H1 (cell line): ENCODE measurements around the gene ZNF45. TPM values are rescaled to one million over a fixed set of nuclear protein-coding genes. Genes with fewer than 3 reads are reported as not detected.
A peak's percentile ranks its signal among the peaks of the same experiment; 100 is the strongest.

Experiments used
- CEBPB ChIP-seq: IDR thresholded peaks from 2 replicates; pipeline ENCODE4 v1.6.1; 2012; ENCODE audit warnings: low read depth, low read length
- CTBP2 ChIP-seq: IDR thresholded peaks from 2 replicates; pipeline ENCODE4 v1.7.0; 2011; ENCODE audit warnings: borderline replicate concordance, mild to moderate bottlenecking, moderate library complexity, mixed read lengths, low read length; ENCODE audit not compliant: insufficient read depth, insufficient read length
- EP300 ChIP-seq, 2 experiments: IDR thresholded peaks; 1 replicate in 1 of 2; 2 replicates in 1 of 2; pipeline ENCODE4 v1.6.1; 2011 to 2012; ENCODE audit warnings: low read depth in 2 of 2, low read length in 2 of 2, mild to moderate bottlenecking in 2 of 2, borderline replicate concordance in 1 of 2, inconsistent platforms in 1 of 2, moderate library complexity in 1 of 2
- FOSL1 ChIP-seq: IDR thresholded peaks from 2 replicates; pipeline ENCODE4 v1.6.1; 2011; ENCODE audit warnings: mild to moderate bottlenecking, low read depth, low read length, moderate library complexity; ENCODE audit not compliant: insufficient read depth
- MAX ChIP-seq: IDR thresholded peaks from 2 replicates; pipeline ENCODE4 v1.6.1; 2012; ENCODE audit warnings: inconsistent platforms
- RXRA ChIP-seq: IDR thresholded peaks from 2 replicates; pipeline ENCODE4 v1.6.1; 2011; ENCODE audit warnings: low read depth, mild to moderate bottlenecking, low read length, moderate library complexity; ENCODE audit not compliant: insufficient read depth
- SIX5 ChIP-seq: IDR thresholded peaks from 2 replicates; pipeline ENCODE4 v1.6.1; 2011; ENCODE audit warnings: mild to moderate bottlenecking, low read depth, low read length
- TCF12 ChIP-seq: IDR thresholded peaks from 2 replicates; pipeline ENCODE4 v1.6.1; 2011; ENCODE audit warnings: low read depth, mild to moderate bottlenecking, low read length
- TEAD4 ChIP-seq: IDR thresholded peaks from 2 replicates; pipeline ENCODE4 v1.6.1; 2012; ENCODE audit warnings: low read depth, low read length, inconsistent platforms, mixed read lengths
- polyA plus RNA-seq, 7 experiments: library from polyadenylated mRNA; depleted of rRNA in 3 of 7; stranded (reverse) in 5 of 7; unstranded in 2 of 7; fragments of >200 nt in 5 of 7; fragments of 200-250 nt in 2 of 7; gene quantifications; 1 replicate in 5 of 7; 2 replicates in 1 of 7; 4 replicates in 1 of 7; pipeline versions ENCODE4 v1.2.1 to v1.2.3, GENCODE V29; 2011 to 2013; ENCODE audit warnings: missing spikeins in 2 of 7, mixed read lengths in 2 of 7
- total RNA-seq: library from RNA; stranded (reverse); fragmentation: NEBNext Ultra II Directional; extraction: Animal tissue kit (Norgen Biotek cat#: 25700); gene quantifications from 2 replicates; pipeline ENCODE4 v1.2.1, GENCODE V29; 2021
- TF ChIP-seq, protein P1 (sequence below): fragments of 300-600 bp; sonication (generic); IDR thresholded peaks from 2 replicates; pipeline ENCODE4 v1.7.1; 2012; ENCODE audit warnings: low read length, moderate library complexity, mild to moderate bottlenecking, inconsistent platforms; ENCODE audit not compliant: insufficient replicate concordance

ZNF45 gene
- total and polyA plus RNA-seq, 2 of the 8 experiments (the other 6 are each of a cell fraction or from before 2014, with no cell fraction given), result 4.6 to 16.2 TPM

- TF ChIP-seq MAX, result no peak; the same call in 1 of the 2 replicates
- TF ChIP-seq CTBP2, result no peak
- TF ChIP-seq TEAD4, result no peak
- TF ChIP-seq, protein P1, sequence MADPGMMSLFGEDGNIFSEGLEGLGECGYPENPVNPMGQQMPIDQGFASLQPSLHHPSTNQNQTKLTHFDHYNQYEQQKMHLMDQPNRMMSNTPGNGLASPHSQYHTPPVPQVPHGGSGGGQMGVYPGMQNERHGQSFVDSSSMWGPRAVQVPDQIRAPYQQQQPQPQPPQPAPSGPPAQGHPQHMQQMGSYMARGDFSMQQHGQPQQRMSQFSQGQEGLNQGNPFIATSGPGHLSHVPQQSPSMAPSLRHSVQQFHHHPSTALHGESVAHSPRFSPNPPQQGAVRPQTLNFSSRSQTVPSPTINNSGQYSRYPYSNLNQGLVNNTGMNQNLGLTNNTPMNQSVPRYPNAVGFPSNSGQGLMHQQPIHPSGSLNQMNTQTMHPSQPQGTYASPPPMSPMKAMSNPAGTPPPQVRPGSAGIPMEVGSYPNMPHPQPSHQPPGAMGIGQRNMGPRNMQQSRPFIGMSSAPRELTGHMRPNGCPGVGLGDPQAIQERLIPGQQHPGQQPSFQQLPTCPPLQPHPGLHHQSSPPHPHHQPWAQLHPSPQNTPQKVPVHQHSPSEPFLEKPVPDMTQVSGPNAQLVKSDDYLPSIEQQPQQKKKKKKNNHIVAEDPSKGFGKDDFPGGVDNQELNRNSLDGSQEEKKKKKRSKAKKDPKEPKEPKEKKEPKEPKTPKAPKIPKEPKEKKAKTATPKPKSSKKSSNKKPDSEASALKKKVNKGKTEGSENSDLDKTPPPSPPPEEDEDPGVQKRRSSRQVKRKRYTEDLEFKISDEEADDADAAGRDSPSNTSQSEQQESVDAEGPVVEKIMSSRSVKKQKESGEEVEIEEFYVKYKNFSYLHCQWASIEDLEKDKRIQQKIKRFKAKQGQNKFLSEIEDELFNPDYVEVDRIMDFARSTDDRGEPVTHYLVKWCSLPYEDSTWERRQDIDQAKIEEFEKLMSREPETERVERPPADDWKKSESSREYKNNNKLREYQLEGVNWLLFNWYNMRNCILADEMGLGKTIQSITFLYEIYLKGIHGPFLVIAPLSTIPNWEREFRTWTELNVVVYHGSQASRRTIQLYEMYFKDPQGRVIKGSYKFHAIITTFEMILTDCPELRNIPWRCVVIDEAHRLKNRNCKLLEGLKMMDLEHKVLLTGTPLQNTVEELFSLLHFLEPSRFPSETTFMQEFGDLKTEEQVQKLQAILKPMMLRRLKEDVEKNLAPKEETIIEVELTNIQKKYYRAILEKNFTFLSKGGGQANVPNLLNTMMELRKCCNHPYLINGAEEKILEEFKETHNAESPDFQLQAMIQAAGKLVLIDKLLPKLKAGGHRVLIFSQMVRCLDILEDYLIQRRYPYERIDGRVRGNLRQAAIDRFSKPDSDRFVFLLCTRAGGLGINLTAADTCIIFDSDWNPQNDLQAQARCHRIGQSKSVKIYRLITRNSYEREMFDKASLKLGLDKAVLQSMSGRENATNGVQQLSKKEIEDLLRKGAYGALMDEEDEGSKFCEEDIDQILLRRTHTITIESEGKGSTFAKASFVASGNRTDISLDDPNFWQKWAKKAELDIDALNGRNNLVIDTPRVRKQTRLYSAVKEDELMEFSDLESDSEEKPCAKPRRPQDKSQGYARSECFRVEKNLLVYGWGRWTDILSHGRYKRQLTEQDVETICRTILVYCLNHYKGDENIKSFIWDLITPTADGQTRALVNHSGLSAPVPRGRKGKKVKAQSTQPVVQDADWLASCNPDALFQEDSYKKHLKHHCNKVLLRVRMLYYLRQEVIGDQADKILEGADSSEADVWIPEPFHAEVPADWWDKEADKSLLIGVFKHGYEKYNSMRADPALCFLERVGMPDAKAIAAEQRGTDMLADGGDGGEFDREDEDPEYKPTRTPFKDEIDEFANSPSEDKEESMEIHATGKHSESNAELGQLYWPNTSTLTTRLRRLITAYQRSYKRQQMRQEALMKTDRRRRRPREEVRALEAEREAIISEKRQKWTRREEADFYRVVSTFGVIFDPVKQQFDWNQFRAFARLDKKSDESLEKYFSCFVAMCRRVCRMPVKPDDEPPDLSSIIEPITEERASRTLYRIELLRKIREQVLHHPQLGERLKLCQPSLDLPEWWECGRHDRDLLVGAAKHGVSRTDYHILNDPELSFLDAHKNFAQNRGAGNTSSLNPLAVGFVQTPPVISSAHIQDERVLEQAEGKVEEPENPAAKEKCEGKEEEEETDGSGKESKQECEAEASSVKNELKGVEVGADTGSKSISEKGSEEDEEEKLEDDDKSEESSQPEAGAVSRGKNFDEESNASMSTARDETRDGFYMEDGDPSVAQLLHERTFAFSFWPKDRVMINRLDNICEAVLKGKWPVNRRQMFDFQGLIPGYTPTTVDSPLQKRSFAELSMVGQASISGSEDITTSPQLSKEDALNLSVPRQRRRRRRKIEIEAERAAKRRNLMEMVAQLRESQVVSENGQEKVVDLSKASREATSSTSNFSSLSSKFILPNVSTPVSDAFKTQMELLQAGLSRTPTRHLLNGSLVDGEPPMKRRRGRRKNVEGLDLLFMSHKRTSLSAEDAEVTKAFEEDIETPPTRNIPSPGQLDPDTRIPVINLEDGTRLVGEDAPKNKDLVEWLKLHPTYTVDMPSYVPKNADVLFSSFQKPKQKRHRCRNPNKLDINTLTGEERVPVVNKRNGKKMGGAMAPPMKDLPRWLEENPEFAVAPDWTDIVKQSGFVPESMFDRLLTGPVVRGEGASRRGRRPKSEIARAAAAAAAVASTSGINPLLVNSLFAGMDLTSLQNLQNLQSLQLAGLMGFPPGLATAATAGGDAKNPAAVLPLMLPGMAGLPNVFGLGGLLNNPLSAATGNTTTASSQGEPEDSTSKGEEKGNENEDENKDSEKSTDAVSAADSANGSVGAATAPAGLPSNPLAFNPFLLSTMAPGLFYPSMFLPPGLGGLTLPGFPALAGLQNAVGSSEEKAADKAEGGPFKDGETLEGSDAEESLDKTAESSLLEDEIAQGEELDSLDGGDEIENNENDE, result no peak
- no peak for TF ChIP-seq FOSL1
- no peak for TF ChIP-seq TCF12
- no peak for TF ChIP-seq EP300 (IDR thresholded peaks at IDR 0.05; ENCODE audit: borderline replicate concordance in 1 of 2, low read depth in 2 of 2, low read length in 2 of 2)
- no peak for TF ChIP-seq RXRA
- TF ChIP-seq SIX5, result peak; percentile 92
- 0 out of 2 replicates have a peak, but pooled peaks have one; percentile 1 for TF ChIP-seq CEBPB
Measured at GRCh38 chr19:43983912-43984686, 49.0 kb upstream of the ZNF45 start, which contains the start of gene ZNF155 (continued).
